MV-4-11 (cell line): ENCODE results near the gene GSS.

Source experiments
- DNase-seq: peaks from one replicate; lab custom pipeline; 2025; lab: John Stamatoyannopoulos, UW

GSS gene

GRCh38 chr20:34955231-34956040, at the start of gene GSS, which contains the start of gene MYH7B:
TSS of gene GSS (minus strand) at chr20:34955806. CDS start at chr20:34951852, 3,954 bp downstream.
TSS of gene MYH7B (plus strand) at chr20:34955868. CDS start at chr20:34978006, 22,138 bp downstream.
- peak; percentile 89 for DNase-seq

DNA sequence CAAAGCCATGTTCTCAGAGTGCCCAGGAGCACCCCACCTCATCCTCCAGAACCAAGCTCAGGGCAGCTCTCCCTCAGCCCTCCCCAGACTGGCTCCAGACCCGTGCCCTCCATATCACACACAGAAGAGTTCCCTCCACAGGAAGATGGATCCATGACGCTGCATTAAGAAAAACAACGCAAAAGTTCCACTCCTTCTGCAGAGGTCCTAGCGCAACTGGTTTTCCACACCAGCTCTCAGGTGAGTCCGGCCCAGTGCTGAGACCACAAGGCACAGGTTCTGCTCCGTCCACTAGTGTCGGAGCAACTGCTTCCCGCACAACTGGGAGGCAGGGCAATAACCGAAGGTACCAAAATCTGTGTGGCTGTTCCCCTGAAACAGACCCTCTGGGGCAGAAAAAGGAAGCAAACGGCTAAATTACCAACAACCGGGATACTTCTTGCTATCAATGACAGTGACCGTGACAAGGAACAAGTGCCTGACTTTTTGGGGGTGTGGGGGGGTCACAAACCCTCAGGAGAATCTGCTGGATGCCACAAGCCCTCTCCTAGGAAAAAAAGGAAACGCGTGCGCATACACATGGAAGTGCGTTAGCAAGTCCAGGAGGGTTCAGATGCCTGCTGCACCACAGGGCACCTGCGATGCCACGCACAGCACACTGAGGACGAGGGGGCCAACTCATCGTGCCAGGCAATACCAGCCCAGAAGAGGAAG, 49.3 kb upstream of the GSS start:
- DNase-seq = no peak

DNA sequence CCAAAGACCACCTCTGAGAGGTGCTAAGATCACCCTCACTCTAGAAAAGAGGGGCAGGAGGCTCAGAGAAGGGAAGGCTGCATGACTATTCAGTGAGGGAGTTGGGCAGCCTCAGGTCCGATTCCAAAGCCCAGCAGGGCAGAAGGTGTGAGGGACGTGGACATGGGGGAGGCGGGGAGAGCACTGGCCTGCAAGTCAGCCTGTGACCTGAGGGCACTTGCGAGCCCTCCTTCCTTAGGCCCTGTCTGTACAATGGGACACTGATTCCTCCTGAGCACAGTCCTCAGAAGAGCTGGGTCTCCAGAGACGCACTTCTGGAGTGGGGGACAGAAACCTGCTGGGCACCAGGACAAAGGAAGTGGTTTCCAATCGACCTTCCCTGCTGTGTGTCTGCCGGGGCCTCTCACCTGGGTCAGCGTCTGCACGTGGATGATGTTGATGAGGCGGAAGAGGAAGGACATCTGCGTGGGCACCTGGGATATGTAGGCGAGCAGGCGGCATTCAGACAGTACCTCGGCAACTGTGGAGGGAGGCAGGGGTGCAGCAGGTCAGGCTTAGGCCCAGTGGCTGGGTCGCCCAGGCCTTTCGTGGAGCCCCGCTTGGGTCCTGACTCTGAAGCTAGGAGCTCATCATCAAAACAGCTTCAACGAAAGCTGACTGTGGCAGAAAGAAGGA, 48.6 kb upstream of the GSS start:
- no peak for DNase-seq

GRCh38 chr20:35003211-35004031, 47.8 kb upstream of the GSS start:
- no peak for DNase-seq

- DNase-seq = no peak
Observed at GRCh38 chr20:35002426-35003210, 47.0 kb upstream of the GSS start.

GRCh38 chr20:35001596-35002362, 46.2 kb upstream of the GSS start:
- DNase-seq = no peak

GRCh38 chr20:35000922-35001595, 45.5 kb upstream of the GSS start:
- no peak for DNase-seq

DNA sequence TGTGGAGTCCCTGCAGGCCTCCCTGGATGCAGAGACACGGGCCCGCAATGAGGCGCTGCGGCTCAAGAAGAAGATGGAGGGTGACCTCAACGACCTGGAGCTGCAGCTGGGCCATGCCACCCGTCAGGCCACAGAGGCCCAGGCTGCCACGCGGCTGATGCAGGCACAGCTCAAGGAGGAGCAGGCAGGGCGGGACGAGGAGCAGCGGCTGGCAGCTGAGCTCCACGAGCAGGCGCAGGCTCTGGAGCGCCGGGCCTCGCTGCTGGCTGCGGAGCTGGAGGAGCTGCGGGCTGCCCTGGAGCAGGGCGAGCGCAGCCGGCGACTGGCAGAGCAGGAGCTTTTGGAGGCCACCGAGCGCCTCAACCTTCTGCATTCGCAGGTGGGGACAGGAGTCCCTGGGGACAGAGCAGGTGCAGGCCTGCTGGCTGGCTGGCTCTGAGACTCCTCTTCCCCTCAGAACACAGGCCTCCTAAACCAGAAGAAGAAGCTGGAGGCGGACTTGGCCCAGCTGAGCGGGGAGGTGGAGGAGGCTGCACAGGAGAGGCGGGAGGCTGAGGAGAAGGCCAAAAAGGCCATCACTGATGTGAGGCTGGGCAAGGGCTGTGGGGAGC, 44.8 kb upstream of the GSS start:
- no peak for DNase-seq

DNA sequence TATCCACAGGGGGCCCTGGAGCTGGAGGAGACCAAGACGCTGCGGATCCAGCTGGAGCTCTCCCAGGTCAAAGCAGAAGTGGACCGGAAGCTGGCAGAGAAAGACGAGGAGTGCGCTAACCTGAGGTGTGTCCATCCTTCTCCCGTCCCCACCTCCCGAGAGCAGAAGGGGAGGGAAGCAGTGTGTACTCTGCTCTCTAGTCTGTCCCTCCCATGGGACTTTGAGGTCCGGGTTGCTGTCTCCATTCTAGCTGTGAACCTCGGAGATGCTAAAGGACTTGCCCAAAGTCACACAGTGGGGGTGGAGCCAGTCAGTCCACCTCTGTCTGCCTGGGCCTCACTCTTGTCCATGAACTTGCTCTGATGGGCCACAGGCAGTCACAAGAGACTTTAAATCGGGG, 44.2 kb upstream of the GSS start:
- no peak for DNase-seq

GRCh38 chr20:34999021-34999451, 43.4 kb upstream of the GSS start:
- no peak for DNase-seq

- no peak for DNase-seq
Observed at GRCh38 chr20:34998331-34998950, 42.8 kb upstream of the GSS start.

DNA sequence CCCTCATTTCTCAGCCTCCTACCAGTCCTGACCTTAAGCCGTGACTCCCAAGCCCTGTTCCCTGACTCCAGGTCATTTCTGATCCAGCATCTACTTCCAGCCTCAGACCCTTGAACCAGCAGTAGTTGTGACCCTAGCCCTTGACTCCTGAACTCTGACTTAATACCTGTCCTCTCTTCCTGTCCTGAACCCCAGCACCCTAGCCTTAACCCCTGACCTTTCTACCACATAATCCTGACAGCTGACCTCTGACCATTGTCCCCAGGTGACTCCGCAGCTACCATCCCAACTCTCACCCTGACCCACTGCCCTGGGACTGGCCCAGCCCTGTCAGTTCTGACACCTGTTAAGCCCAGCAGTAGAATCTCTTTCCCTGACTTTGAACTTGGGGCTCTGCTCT, 42.2 kb upstream of the GSS start:
- DNase-seq = no peak

GRCh38 chr20:34997131-34997561, 41.5 kb upstream of the GSS start:
- DNase-seq = no peak

GRCh38 chr20:34996243-34997028, 40.8 kb upstream of the GSS start:
- DNase-seq = no peak

GRCh38 chr20:34995696-34996095, 40.1 kb upstream of the GSS start:
- DNase-seq = no peak

DNA sequence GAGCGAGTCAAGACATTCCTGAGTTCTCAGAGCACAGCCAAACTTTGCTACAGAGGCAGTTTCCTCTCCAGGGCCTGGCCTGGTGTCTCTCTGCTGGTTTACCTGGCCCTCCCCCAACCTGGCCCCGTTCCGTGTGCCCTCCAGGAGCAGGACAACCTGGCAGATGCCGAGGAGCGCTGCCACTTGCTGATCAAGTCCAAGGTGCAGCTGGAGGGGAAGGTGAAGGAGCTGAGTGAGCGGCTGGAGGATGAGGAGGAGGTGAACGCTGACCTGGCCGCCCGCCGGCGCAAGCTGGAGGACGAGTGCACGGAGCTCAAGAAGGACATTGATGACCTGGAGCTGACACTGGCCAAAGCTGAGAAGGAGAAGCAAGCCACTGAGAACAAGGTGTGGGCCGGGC, 39.6 kb upstream of the GSS start:
- no peak for DNase-seq

GRCh38 chr20:34994509-34995131, 39.0 kb upstream of the GSS start:
- DNase-seq = no peak
